Endothelial cell of umbilical vein (primary cell): Measurements from ENCODE around the gene DTNA. TPM values are rescaled to one million over a fixed set of nuclear protein-coding genes. Genes with fewer than 3 reads are reported as not detected.

Experiments
- BruUV-seq: library from RNA; stranded (reverse); fragments of 400-500 nt; replicated peaks from 2 replicates; lab custom pipeline; 2021; lab: Mats Ljungman, UMichigan
- CTCF ChIA-PET: fragments of 300-600, 350-600 bp; sonication (Branson Sonifier 250); formaldehyde crosslinking; loops from one replicate; lab custom pipeline; 2021; ENCODE audit warnings: antibody characterized with exemption, inconsistent platforms; lab: Charles Lee
- POLR2A ChIA-PET: fragments of 300-600, 350-600 bp; sonication (Branson Sonifier 250); formaldehyde crosslinking; loops from one replicate; lab custom pipeline; 2021; ENCODE audit warnings: antibody characterized with exemption, inconsistent platforms; lab: Charles Lee
- DNase-seq: peaks from one replicate; pipeline ENCODE4 v3.0.0-alpha.2; 2011; ENCODE audit warnings: low read depth, low spot score
- FAIRE-seq: peaks from 2 replicates; lab custom pipeline; 2011; peaks lifted over from hg19 to GRCh38; lab: Jason Lieb, UNC
- H2AFZ ChIP-seq: 2 replicates; pipeline ENCODE4 v1.6.0; 2012; ENCODE audit warnings: low read depth, low read length, control low read depth, inconsistent platforms
- H3K27ac ChIP-seq: 2 replicates; pipeline ENCODE4 v1.5.1; 2011; ENCODE audit warnings: low read depth, mild to moderate bottlenecking, control low read depth, low read length, moderate library complexity; ENCODE audit not compliant: insufficient read depth
- H3K27me3 ChIP-seq, 2 experiments: 2 replicates each; pipeline versions ENCODE4 v1.6.0 to v1.6.1; 2011; ENCODE audit warnings: low read length in 2 of 2, mixed read lengths in 1 of 2; ENCODE audit not compliant: control insufficient read depth in 2 of 2, insufficient read depth in 2 of 2
- H3K36me3 ChIP-seq, 2 experiments: 2 replicates in 1 of 2; 3 replicates in 1 of 2; pipeline ENCODE4 v1.5.1; 2011; ENCODE audit warnings: low read length in 2 of 2, mild to moderate bottlenecking in 1 of 2, moderate library complexity in 1 of 2; ENCODE audit not compliant: control insufficient read depth in 2 of 2, insufficient read depth in 2 of 2; ENCODE audit errors: extremely low read depth in 1 of 2
- H3K4me1 ChIP-seq: 3 replicates; pipeline ENCODE4 v1.5.1; 2011; ENCODE audit warnings: mild to moderate bottlenecking, low read length; ENCODE audit not compliant: control insufficient read depth, insufficient read depth; ENCODE audit errors: extremely low read depth
- H3K4me2 ChIP-seq: 2 replicates; pipeline ENCODE4 v1.6.1; 2011; ENCODE audit warnings: low read length, control low read depth, mixed read lengths; ENCODE audit not compliant: insufficient read depth
- H3K4me3 ChIP-seq, 3 experiments: fragments of 200-600 bp in 1 of 3; sonication (generic), shearing (Covaris generic) in 1 of 3; replicated peaks in 1 of 3; 2 replicates each; pipeline ENCODE4 v1.5.1; 2011 to 2016; ENCODE audit warnings: control low read depth in 3 of 3, low read length in 3 of 3, mild to moderate bottlenecking in 2 of 3, inconsistent platforms in 1 of 3, low read depth in 1 of 3, moderate library complexity in 1 of 3; ENCODE audit not compliant: insufficient read depth in 1 of 3
- H3K79me2 ChIP-seq: 2 replicates; pipeline ENCODE4 v1.6.0; 2012; ENCODE audit warnings: low read length, inconsistent platforms; ENCODE audit not compliant: control insufficient read depth, insufficient read depth
- H3K9ac ChIP-seq: replicated peaks from 2 replicates; pipeline ENCODE3; 2011; ENCODE audit warnings: low read length, control low read depth; ENCODE audit not compliant: insufficient read depth; ENCODE audit errors: extremely low read depth
- H3K9me1 ChIP-seq: replicated peaks from 3 replicates; pipeline ENCODE4 v1.6.0; 2011; ENCODE audit warnings: mild to moderate bottlenecking, low read length; ENCODE audit not compliant: control insufficient read depth, insufficient read depth; ENCODE audit errors: extremely low read depth
- H3K9me3 ChIP-seq: replicated peaks from 2 replicates; pipeline ENCODE4 v1.5.1; 2012; ENCODE audit warnings: low read length, inconsistent platforms; ENCODE audit not compliant: control insufficient read depth, insufficient read depth
- H4K20me1 ChIP-seq: replicated peaks from 2 replicates; pipeline ENCODE3; 2011; ENCODE audit warnings: mild to moderate bottlenecking, low read length; ENCODE audit not compliant: control insufficient read depth, insufficient read depth; ENCODE audit errors: extremely low read depth
- EZH2 ChIP-seq: IDR thresholded peaks from 2 replicates; pipeline ENCODE4 v1.6.1; 2012; ENCODE audit warnings: borderline replicate concordance, low read depth, mild to moderate bottlenecking, moderate library complexity, low read length, inconsistent platforms; ENCODE audit not compliant: severe bottlenecking
- FOS ChIP-seq: IDR thresholded peaks from 2 replicates; pipeline ENCODE4 v1.6.1; 2011; ENCODE audit warnings: mild to moderate bottlenecking, low read length, moderate library complexity, borderline replicate concordance; ENCODE audit not compliant: insufficient read depth
- GATA2 ChIP-seq: IDR thresholded peaks from 2 replicates; pipeline ENCODE4 v1.7.0; 2011; ENCODE audit warnings: low read depth, mild to moderate bottlenecking, moderate library complexity, mixed read lengths, low read length; ENCODE audit not compliant: insufficient read length, insufficient read depth
- JUN ChIP-seq: IDR thresholded peaks from 2 replicates; pipeline ENCODE4 v1.6.1; 2011; ENCODE audit warnings: borderline replicate concordance, low read depth; ENCODE audit not compliant: insufficient read length, insufficient read depth
- MYC ChIP-seq: IDR thresholded peaks from one replicate; pipeline ENCODE4 v1.6.1; 2011; ENCODE audit warnings: mild to moderate bottlenecking, low read depth, low read length
- POLR2A ChIP-seq: IDR thresholded peaks from 2 replicates; pipeline ENCODE4 v1.6.1; 2012; ENCODE audit warnings: low read depth, mild to moderate bottlenecking, control low read depth, low read length
- POLR2AphosphoS5 ChIP-seq: IDR thresholded peaks from 2 replicates; pipeline ENCODE4 v1.6.1; 2012; ENCODE audit warnings: low read depth, mild to moderate bottlenecking, control low read depth, low read length, moderate library complexity; ENCODE audit not compliant: insufficient read depth
- dilution Hi-C: fragments of 300-500 bp; cut with MboI; formaldehyde crosslinking; loops from one replicate; pipeline ENCODE4 v1.15.0; 2019; ENCODE audit warnings: low sequenced_read_pairs; ENCODE audit not compliant: extremely low pct_ligation_motif_present
- intact Hi-C: fragments of 100-400 bp; cut with micrococcal nuclease; formaldehyde crosslinking; loops from one replicate; pipeline ENCODE4 v1.10.0; 2022
- polyA plus RNA-seq, 4 experiments: library from polyadenylated mRNA; depleted of rRNA in 3 of 4; stranded (reverse) in 3 of 4; unstranded in 1 of 4; fragments of >200 nt; gene quantifications; 2 replicates each; pipeline versions ENCODE4 v1.2.1 to v1.2.3, GENCODE V29; 2011 to 2012; ENCODE audit warnings: missing spikeins in 1 of 4
- total RNA-seq: library from RNA; stranded (reverse); gene quantifications from 2 replicates; pipeline ENCODE4 v1.2.3, GENCODE V29; 2021
- TF ChIP-seq, protein P1 (sequence below), 2 donors: IDR thresholded peaks; 1 replicate in 1 of 2; 2 replicates in 1 of 2; pipeline ENCODE4 v1.5.1; 2011; ENCODE audit warnings: low read length in 2 of 2, mild to moderate bottlenecking in 2 of 2, moderate library complexity in 2 of 2, control low read depth in 1 of 2, inconsistent platforms in 1 of 2, low read depth in 1 of 2; ENCODE audit not compliant: insufficient read depth in 1 of 2; ENCODE audit errors: extremely low read depth in 1 of 2
- TF ChIP-seq, protein P2 (sequence below): IDR thresholded peaks from 2 replicates; pipeline ENCODE4 v1.6.1; 2011; ENCODE audit not compliant: insufficient read depth, insufficient read length

The DTNA gene
- total and polyA plus RNA-seq, 2 donors (not counting 3 experiments of a cell fraction or from before 2014, with no cell fraction given), result 6.6 to 15.3 TPM

DNA sequence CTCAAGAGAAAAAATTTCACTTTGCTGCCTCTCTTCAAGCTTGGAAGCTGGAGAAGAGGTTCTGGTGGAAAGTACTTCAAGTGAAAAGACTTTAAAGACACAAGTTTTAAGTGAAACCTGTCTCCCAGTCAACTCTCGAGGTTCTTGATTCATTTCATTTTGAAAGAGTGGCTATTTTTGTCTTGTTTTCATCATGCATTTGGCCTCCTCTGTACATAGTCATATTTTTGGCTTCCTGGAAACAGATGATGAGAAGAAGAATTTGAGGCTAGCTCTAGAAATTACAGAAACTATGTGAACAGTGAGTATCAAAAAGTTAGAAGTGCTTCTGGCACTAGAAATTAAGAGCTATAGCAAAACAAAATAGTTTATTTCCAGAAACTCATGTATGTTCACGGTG, 124.8 kb downstream of the DTNA start:
- H3K4me2 ChIP-seq, result no peak overlapping the region
- H3K4me3 ChIP-seq, result no peak overlapping the region
- no peak for TF ChIP-seq POLR2AphosphoS5
- no peak for TF ChIP-seq JUN
- TF ChIP-seq POLR2A, result no peak
- TF ChIP-seq FOS, result no peak
- TF ChIP-seq EZH2, result no peak
- no peak for TF ChIP-seq GATA2
- TF ChIP-seq, protein P1, sequence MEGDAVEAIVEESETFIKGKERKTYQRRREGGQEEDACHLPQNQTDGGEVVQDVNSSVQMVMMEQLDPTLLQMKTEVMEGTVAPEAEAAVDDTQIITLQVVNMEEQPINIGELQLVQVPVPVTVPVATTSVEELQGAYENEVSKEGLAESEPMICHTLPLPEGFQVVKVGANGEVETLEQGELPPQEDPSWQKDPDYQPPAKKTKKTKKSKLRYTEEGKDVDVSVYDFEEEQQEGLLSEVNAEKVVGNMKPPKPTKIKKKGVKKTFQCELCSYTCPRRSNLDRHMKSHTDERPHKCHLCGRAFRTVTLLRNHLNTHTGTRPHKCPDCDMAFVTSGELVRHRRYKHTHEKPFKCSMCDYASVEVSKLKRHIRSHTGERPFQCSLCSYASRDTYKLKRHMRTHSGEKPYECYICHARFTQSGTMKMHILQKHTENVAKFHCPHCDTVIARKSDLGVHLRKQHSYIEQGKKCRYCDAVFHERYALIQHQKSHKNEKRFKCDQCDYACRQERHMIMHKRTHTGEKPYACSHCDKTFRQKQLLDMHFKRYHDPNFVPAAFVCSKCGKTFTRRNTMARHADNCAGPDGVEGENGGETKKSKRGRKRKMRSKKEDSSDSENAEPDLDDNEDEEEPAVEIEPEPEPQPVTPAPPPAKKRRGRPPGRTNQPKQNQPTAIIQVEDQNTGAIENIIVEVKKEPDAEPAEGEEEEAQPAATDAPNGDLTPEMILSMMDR (IDR thresholded peaks at IDR 0.05; ENCODE audit: extremely low read depth in 1 of 2, insufficient read depth in 1 of 2, low read depth in 1 of 2, low read length in 2 of 2), result no peak
- TF ChIP-seq, protein P2, sequence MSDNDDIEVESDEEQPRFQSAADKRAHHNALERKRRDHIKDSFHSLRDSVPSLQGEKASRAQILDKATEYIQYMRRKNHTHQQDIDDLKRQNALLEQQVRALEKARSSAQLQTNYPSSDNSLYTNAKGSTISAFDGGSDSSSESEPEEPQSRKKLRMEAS, result no peak
- TF ChIP-seq MYC, result no peak
- no peaks in the 10 kb centered on the region for H3K9me1 ChIP-seq
- intact Hi-C loops (no loop called here), dilution Hi-C loops (no loop called here)
- DNase-seq (no peak), FAIRE-seq (no peak)
- no peaks in the 10 kb centered on the region for H4K20me1 ChIP-seq
- H3K27me3 ChIP-seq, result no peaks in the 10 kb centered on the region
- H3K27ac ChIP-seq, result no peak overlapping the region
- no peak overlapping the region for H3K9ac ChIP-seq
- H3K4me1 ChIP-seq, result no peaks in the 10 kb centered on the region
- BruUV-seq, result no TSS peak
- H2AFZ ChIP-seq, result no peak overlapping the region
- CTCF ChIA-PET, result no interaction called here
- POLR2A ChIA-PET, result no interaction called here
- no peaks in the 10 kb centered on the region for H3K79me2 ChIP-seq
- H3K36me3 ChIP-seq, result no peaks in the 10 kb centered on the region
- H3K9me3 ChIP-seq, result no peaks in the 10 kb centered on the region
